IPS DF 4.7 (cell line): ENCODE measurements around the gene SGPL1.

Source experiments
- DNase-seq: peaks from one replicate; pipeline ENCODE4 v3.0.0-alpha.2; 2013; ENCODE audit warnings: low spot score; ENCODE audit errors: extremely low read depth

Gene SGPL1

GRCh38 chr10:70920519-70920918 lies 104.8 kb downstream of the SGPL1 start:
- no peak for DNase-seq

GRCh38 chr10:70921285-70921684 lies 105.5 kb downstream of the SGPL1 start:
- DNase-seq: no peak

- no peak for DNase-seq
These were observed 107.9 kb downstream of the SGPL1 start for GRCh38 chr10:70923696-70924095.

GRCh38 chr10:70925377-70926225 lies 109.9 kb downstream of the SGPL1 start:
- DNase-seq: no peak

- DNase-seq: no peak
These were observed 110.7 kb downstream of the SGPL1 start for GRCh38 chr10:70926226-70927000.

GRCh38 chr10:70927189-70927943 lies 111.6 kb downstream of the SGPL1 start:
- DNase-seq: no peak

- DNase-seq: no peak
These were observed 112.4 kb downstream of the SGPL1 start for GRCh38 chr10:70928140-70928539.

GRCh38 chr10:70930263-70931000 lies 114.7 kb downstream of the SGPL1 start:
- no peak for DNase-seq
